NB4 (cell line): ENCODE results near the gene CLIP4.

Experiments
- MYC ChIP-seq: IDR thresholded peaks from 2 replicates; pipeline ENCODE4 v1.6.1; 2011; ENCODE audit warnings: low read depth, low read length
- POLR2A ChIP-seq: IDR thresholded peaks from 2 replicates; pipeline ENCODE4 v1.6.1; 2011; ENCODE audit warnings: mild to moderate bottlenecking; ENCODE audit not compliant: insufficient read length; ENCODE audit errors: extremely low read depth
- TF ChIP-seq, protein P1 (sequence below): IDR thresholded peaks from one replicate; pipeline ENCODE4 v1.5.1; 2012; ENCODE audit warnings: low read depth, low read length
- TF ChIP-seq, protein P2 (sequence below): IDR thresholded peaks from 2 replicates; pipeline ENCODE4 v1.6.1; 2011; ENCODE audit warnings: low read depth, low read length

GRCh38 chr2:29195796-29196195 lies 80.6 kb downstream of the CLIP4 start:
- TF ChIP-seq, protein P1, sequence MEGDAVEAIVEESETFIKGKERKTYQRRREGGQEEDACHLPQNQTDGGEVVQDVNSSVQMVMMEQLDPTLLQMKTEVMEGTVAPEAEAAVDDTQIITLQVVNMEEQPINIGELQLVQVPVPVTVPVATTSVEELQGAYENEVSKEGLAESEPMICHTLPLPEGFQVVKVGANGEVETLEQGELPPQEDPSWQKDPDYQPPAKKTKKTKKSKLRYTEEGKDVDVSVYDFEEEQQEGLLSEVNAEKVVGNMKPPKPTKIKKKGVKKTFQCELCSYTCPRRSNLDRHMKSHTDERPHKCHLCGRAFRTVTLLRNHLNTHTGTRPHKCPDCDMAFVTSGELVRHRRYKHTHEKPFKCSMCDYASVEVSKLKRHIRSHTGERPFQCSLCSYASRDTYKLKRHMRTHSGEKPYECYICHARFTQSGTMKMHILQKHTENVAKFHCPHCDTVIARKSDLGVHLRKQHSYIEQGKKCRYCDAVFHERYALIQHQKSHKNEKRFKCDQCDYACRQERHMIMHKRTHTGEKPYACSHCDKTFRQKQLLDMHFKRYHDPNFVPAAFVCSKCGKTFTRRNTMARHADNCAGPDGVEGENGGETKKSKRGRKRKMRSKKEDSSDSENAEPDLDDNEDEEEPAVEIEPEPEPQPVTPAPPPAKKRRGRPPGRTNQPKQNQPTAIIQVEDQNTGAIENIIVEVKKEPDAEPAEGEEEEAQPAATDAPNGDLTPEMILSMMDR, result no peak
- TF ChIP-seq, protein P2, sequence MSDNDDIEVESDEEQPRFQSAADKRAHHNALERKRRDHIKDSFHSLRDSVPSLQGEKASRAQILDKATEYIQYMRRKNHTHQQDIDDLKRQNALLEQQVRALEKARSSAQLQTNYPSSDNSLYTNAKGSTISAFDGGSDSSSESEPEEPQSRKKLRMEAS, result no peak
- TF ChIP-seq POLR2A, result no peak
- TF ChIP-seq MYC, result no peak
